Coronary artery (tissue), 2 donors: Measurements from ENCODE around the gene EPAS1.

Source experiments
- DNase-seq: peaks from one replicate; pipeline ENCODE4 v3.0.0-alpha.2; 2017; ENCODE audit warnings: low spot score
- H3K27ac ChIP-seq, 2 donors: fragments of 200-600 bp; sonication (generic); one replicate each; pipeline ENCODE4 v1.5.1; 2016 to 2019
- H3K4me3 ChIP-seq: fragments of 200-600 bp; sonication (generic); 2 replicates; pipeline ENCODE4 v1.5.1; 2016; ENCODE audit warnings: mild to moderate bottlenecking, moderate library complexity
- TF ChIP-seq, protein P1 (sequence below): fragments of 200-600 bp; sonication (generic); IDR thresholded peaks from one replicate; pipeline ENCODE4 v1.5.1; 2019; ENCODE audit warnings: antibody characterized with exemption

Gene EPAS1

DNA sequence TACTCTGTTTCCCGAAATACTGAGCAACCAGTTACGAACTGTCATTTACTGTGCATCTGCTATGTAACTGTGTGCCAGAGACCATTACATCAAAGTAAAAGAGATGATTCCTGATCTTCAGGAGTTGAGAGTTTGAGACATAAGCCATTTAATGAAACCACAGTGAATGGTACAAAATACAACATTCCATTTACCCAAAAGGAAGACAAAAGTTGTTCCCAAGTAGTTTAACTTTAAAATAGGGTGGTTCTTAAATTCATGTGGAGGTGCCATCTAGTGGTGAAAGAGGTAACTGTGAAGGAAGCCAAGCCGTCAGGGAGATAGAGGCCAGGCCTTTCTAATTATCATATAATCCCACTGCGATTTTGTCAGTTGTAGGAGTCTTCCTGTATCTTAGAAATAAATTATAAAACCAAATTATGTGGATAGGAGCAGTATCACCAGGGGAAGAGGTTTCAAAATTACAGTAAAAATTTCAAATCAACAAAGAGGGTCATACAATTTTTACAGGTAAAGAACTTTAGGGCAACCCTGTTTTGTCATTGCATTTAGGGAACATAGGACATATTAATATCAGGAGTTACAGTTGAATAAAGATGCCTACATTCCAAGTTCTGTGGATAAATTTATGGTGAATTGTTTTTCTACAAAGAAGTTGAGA is 67.7 kb downstream of the EPAS1 start:
- TF ChIP-seq, protein P1, sequence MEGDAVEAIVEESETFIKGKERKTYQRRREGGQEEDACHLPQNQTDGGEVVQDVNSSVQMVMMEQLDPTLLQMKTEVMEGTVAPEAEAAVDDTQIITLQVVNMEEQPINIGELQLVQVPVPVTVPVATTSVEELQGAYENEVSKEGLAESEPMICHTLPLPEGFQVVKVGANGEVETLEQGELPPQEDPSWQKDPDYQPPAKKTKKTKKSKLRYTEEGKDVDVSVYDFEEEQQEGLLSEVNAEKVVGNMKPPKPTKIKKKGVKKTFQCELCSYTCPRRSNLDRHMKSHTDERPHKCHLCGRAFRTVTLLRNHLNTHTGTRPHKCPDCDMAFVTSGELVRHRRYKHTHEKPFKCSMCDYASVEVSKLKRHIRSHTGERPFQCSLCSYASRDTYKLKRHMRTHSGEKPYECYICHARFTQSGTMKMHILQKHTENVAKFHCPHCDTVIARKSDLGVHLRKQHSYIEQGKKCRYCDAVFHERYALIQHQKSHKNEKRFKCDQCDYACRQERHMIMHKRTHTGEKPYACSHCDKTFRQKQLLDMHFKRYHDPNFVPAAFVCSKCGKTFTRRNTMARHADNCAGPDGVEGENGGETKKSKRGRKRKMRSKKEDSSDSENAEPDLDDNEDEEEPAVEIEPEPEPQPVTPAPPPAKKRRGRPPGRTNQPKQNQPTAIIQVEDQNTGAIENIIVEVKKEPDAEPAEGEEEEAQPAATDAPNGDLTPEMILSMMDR: peak; percentile 43
- no peak overlapping the region for H3K27ac ChIP-seq

DNA sequence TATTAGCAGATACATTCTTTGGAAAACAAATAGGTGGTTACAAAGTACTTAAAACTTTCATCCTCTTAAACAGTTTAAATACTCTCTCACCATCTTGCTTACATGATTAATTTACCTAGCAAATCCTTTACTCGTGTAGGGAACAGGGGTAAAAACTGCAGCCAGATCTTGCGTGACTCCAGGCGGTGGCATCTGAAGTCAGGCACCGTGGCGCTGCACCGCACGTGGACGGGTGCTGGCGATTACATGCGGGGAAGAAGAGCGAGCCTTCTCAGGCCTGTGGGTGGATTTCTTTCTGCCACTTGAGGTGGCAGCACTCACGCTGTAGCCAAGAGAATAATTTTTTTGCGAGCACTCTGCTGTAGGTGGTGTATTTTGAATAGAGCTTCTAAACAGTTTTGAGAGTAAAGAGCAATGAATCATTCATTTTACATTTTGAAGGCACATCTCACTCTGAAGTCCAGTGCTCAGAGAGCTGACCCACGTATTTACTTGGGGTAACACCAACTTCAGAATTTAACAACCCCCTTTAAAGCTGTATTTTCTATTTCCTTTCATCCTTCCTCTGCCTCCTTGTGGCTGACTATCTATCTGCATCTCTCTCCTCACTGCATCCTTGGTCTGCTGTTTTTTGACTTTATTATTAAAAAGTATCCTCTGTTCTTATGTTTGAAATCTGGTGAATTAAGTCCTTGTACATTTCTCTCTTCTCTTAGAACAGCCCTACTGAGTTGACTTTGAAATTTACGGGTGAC is 68.9 kb downstream of the EPAS1 start:
- H3K27ac ChIP-seq: no peak overlapping the region
- DNase-seq: no peak
- no peak overlapping the region for H3K4me3 ChIP-seq
- TF ChIP-seq, protein P1: no peak

More for the DNA sequence above, 67.7 kb downstream of the EPAS1 start:
- no peak overlapping the region for H3K4me3 ChIP-seq
- no peak for DNase-seq

DNA sequence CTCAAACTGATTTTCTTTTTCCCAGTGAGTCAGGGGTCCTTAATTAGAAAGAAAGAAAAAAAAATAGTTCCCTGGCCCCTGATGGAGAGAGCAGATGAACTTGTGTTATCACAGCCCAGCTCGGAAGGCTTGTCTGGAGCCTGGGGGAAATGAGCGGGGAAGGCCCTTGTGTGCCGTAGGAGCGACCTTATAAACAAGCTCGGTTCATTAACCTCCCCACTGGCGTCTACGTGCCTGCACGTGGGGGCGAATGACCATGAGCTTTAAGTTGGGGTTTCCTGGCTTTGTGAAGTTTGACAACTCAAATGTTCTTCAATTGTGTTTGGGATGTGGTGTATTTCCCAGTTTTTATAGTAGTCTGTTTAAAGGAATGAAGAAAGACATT is 69.5 kb downstream of the EPAS1 start:
- no peak for DNase-seq
- Histone ChIP-seq H3K27ac (no peak overlapping the region), H3K4me3 (no peak overlapping the region)
- TF ChIP-seq, protein P1: no peak

DNA sequence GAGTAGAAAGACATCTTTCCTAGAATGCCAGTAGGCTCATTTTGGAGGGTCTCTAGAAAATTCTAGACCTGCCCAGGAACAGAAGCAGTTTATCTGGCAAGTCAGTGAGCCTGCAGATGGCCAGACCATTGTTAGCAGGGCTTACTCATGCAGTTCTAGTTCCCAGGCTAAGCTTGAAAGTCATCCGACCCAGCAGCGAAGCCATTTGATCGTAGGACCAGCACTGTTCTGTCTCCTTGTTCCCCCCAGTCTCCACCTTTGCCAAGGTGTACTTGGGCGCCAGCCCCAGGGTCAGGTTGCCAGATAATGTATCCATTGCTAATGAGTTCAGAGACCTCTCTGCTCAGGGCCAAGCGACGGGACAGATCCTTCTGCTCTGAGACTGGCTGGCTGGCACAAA is 70.1 kb downstream of the EPAS1 start:
- TF ChIP-seq, protein P1: no peak
- H3K27ac ChIP-seq: no peak overlapping the region
- no peak for DNase-seq
- no peak overlapping the region for H3K4me3 ChIP-seq

DNA sequence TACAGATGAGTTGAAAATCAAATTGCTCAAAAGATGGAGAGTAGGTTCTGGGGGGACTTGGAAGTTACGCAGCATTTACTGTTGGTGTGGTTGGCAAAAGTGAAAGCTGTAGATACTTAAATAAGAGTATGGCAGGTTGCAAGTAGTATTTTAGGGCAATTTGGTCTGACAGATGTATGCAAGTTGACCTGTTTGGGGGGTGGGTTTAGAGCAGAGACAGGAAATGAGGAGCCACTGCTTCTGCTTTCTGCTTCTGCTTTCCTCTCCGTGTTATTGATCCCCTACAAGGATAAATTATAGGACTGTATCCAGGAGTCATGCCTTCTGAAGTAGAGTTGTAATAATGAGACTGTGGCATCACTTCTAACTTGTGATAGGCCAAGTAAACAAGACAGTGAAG is 71.2 kb downstream of the EPAS1 start:
- Histone ChIP-seq H3K27ac (no peak overlapping the region), H3K4me3 (no peak overlapping the region)
- TF ChIP-seq, protein P1: no peak
- DNase-seq: no peak

DNA sequence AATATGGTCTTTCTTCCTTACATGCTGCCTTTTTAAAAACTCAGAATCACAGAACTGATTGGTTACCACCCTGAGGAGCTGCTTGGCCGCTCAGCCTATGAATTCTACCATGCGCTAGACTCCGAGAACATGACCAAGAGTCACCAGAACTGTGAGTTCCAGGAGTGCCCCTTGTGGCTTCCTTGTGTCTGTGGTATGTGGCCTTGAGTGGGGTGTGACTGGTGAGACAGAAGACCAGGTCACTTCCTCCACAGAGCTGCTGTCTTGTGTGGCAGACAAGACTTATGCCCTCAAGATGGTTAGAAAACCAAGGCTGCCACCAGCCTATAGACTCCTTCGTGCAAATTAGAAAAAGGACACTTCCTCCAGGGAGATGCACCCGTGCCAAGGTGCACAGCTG is 72.6 kb downstream of the EPAS1 start:
- DNase-seq: no peak
- no peak overlapping the region for H3K27ac ChIP-seq
- H3K4me3 ChIP-seq: no peak overlapping the region
- TF ChIP-seq, protein P1: no peak

DNA sequence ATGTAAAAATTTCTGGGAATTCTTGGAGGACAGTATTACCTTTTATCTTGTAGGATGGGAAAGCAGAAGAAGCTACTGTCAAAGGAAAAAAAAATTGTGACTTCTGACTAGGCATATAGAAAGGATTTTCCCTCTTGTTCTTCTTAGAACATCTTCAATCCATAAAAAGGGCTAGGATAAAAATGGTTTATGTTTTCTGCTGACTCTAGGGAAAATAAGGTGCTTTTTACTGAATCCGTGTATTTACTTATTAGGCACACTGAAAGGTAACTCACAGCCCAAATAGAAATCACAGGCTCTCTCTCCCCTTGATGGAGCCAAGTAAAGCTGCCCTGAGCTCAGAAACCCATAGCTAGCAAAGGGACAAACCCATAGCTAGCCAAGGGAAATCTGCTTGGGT is 74.6 kb downstream of the EPAS1 start:
- no peak for DNase-seq
- TF ChIP-seq, protein P1: no peak
- Histone ChIP-seq H3K4me3 (no peak overlapping the region), H3K27ac (no peak overlapping the region)
